Mucosa of stomach (tissue), 1 donor: ENCODE data around the gene ELOA.
A peak's percentile ranks its signal among the peaks of the same experiment; 100 is the strongest.

ENCODE experiments used
- H3K27me3 ChIP-seq: one replicate; pipeline ENCODE4 v1.7.0; 2013; ENCODE audit warnings: mild to moderate bottlenecking, low read length; ENCODE audit not compliant: control insufficient read depth, insufficient read depth
- H3K36me3 ChIP-seq: one replicate; pipeline ENCODE4 v1.7.0; 2013; ENCODE audit warnings: low read length; ENCODE audit not compliant: control insufficient read depth, insufficient read depth
- H3K4me1 ChIP-seq: one replicate; pipeline ENCODE4 v1.7.0; 2013; ENCODE audit warnings: mild to moderate bottlenecking, low read length; ENCODE audit not compliant: control insufficient read depth, insufficient read depth
- H3K4me3 ChIP-seq: one replicate; pipeline ENCODE4 v1.7.0; 2013; ENCODE audit warnings: low read length
- H3K9ac ChIP-seq: one replicate; pipeline ENCODE4 v1.7.0; 2013; ENCODE audit warnings: mild to moderate bottlenecking, low read length, moderate library complexity
- H3K9me3 ChIP-seq: one replicate; pipeline ENCODE4 v1.7.0; 2013; ENCODE audit warnings: mild to moderate bottlenecking, low read length, moderate library complexity; ENCODE audit not compliant: control insufficient read depth
- donor health status: Pancreatic carcinoma.

The ELOA gene

GRCh38 chr1:23743287-23744152 lies at the start of gene ELOA:
Gene ELOA (plus strand): TSS chr1:23743471. CDS start chr1:23743504, 33 bp downstream.
- H3K4me1 ChIP-seq = peaks cover 15% of the 10 kb centered on the region
- no peaks in the 10 kb centered on the region for H3K36me3 ChIP-seq
- H3K4me3 ChIP-seq = peak within 1 kb of the TSS; percentile 54
- peak within 1 kb of the TSS; percentile 90 for H3K9ac ChIP-seq
- H3K27me3 ChIP-seq = no peaks in the 10 kb centered on the region
- no peaks in the 10 kb centered on the region for H3K9me3 ChIP-seq

- H3K4me3 ChIP-seq = no peak overlapping the region
- peaks cover 21% of the 10 kb centered on the region for H3K4me1 ChIP-seq
- no peaks in the 10 kb centered on the region for H3K27me3 ChIP-seq
- peak overlapping the region; percentile 95 for H3K9ac ChIP-seq
- H3K36me3 ChIP-seq = peaks cover 9% of the 10 kb centered on the region
- no peaks in the 10 kb centered on the region for H3K9me3 ChIP-seq
Measured at GRCh38 chr1:23693599-23693998, 49.7 kb upstream of the ELOA start.

GRCh38 chr1:23694371-23694770 lies 48.9 kb upstream of the ELOA start:
- Histone ChIP-seq H3K27me3 (no peaks in the 10 kb centered on the region), H3K9me3 (no peaks in the 10 kb centered on the region), H3K4me1 (peaks cover 21% of the 10 kb centered on the region), H3K9ac (no peak overlapping the region), H3K36me3 (peaks cover 9% of the 10 kb centered on the region), H3K4me3 (no peak overlapping the region)

- peaks cover 14% of the 10 kb centered on the region for H3K36me3 ChIP-seq
- H3K4me1 ChIP-seq = peaks cover 21% of the 10 kb centered on the region
- H3K27me3 ChIP-seq = no peaks in the 10 kb centered on the region
- no peaks in the 10 kb centered on the region for H3K9me3 ChIP-seq
- no peak overlapping the region for H3K4me3 ChIP-seq
- H3K9ac ChIP-seq = peak overlapping the region; percentile 9
Measured at GRCh38 chr1:23695667-23696066, 47.6 kb upstream of the ELOA start.

- Histone ChIP-seq H3K27me3 (no peaks in the 10 kb centered on the region), H3K9me3 (no peaks in the 10 kb centered on the region), H3K4me3 (no peak overlapping the region), H3K4me1 (peaks cover 21% of the 10 kb centered on the region), H3K36me3 (peaks cover 19% of the 10 kb centered on the region), H3K9ac (no peak overlapping the region)
Measured at GRCh38 chr1:23696335-23696989, 46.8 kb upstream of the ELOA start.

GRCh38 chr1:23698466-23698865 lies 44.8 kb upstream of the ELOA start:
- no peak overlapping the region for H3K4me3 ChIP-seq
- peaks cover 9% of the 10 kb centered on the region for H3K4me1 ChIP-seq
- H3K36me3 ChIP-seq = peaks cover 12% of the 10 kb centered on the region
- H3K27me3 ChIP-seq = no peaks in the 10 kb centered on the region
- H3K9ac ChIP-seq = no peak overlapping the region
- no peaks in the 10 kb centered on the region for H3K9me3 ChIP-seq

GRCh38 chr1:23699280-23700179 lies 43.7 kb upstream of the ELOA start:
- H3K27me3 ChIP-seq = no peaks in the 10 kb centered on the region
- H3K9me3 ChIP-seq = no peaks in the 10 kb centered on the region
- H3K4me1 ChIP-seq = peaks cover under 1% of the 10 kb centered on the region
- peaks cover 12% of the 10 kb centered on the region for H3K36me3 ChIP-seq
- H3K4me3 ChIP-seq = no peak overlapping the region
- H3K9ac ChIP-seq = no peak overlapping the region

- Histone ChIP-seq H3K36me3 (peaks cover 9% of the 10 kb centered on the region), H3K4me1 (peaks cover 14% of the 10 kb centered on the region)
Measured at GRCh38 chr1:23701310-23701709, 42.0 kb upstream of the ELOA start.

GRCh38 chr1:23701996-23702395 lies 41.3 kb upstream of the ELOA start:
- Histone ChIP-seq H3K4me1 (peaks cover 14% of the 10 kb centered on the region), H3K9me3 (no peaks in the 10 kb centered on the region), H3K36me3 (peaks cover 9% of the 10 kb centered on the region), H3K4me3 (no peak overlapping the region), H3K27me3 (no peaks in the 10 kb centered on the region), H3K9ac (no peak overlapping the region)

More at GRCh38 chr1:23701310-23701709, 42.0 kb upstream of the ELOA start:
- H3K4me3 ChIP-seq = no peak overlapping the region
- H3K9me3 ChIP-seq = no peaks in the 10 kb centered on the region
- no peaks in the 10 kb centered on the region for H3K27me3 ChIP-seq
- no peak overlapping the region for H3K9ac ChIP-seq

- peaks cover 5% of the 10 kb centered on the region for H3K36me3 ChIP-seq
- H3K9ac ChIP-seq = peak overlapping the region; percentile 35
- no peaks in the 10 kb centered on the region for H3K9me3 ChIP-seq
- H3K4me3 ChIP-seq = no peak overlapping the region
- H3K27me3 ChIP-seq = no peaks in the 10 kb centered on the region
- H3K4me1 ChIP-seq = peaks cover 14% of the 10 kb centered on the region
Measured at GRCh38 chr1:23704834-23705495, 38.3 kb upstream of the ELOA start.

DNA sequence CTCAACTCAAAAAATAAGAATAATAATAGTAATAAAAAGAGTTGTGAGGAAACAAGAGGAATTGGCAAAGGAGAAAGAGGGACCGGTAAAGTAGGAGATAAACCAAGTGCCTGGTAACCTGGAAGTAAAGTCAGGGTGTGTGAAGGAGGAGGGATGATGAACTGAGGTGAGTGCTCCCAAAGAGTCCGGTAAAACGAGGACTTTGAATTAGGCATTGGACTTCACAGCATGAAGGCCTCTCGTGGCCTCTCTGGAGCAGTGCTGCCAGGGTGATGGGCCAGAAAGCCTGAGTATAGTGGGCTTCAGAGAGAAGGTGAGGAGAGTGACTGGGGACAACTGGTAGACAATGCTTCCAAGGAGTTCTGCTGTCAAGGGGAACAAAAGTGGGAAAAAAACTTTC lies 34.0 kb upstream of the ELOA start:
- Histone ChIP-seq H3K36me3 (no peaks in the 10 kb centered on the region), H3K27me3 (no peaks in the 10 kb centered on the region), H3K4me1 (peaks cover 14% of the 10 kb centered on the region), H3K9me3 (no peaks in the 10 kb centered on the region), H3K9ac (no peak overlapping the region), H3K4me3 (no peak overlapping the region)
